Psoas muscle (tissue), 8 donors: ENCODE results near the gene NFATC2. TPM values are rescaled to one million over a fixed set of nuclear protein-coding genes. Genes with fewer than 3 reads are reported as not detected.

Source experiments
- ATAC-seq, 4 donors: fragments of 200-7000 bp; cut with Tn5 transposase; one replicate each; pipeline ENCODE4 v1.9.1; 2020; ENCODE audit warnings: moderate library complexity in 3 of 4, mild to moderate bottlenecking in 2 of 4
- DNase-seq, 2 donors: peaks; one replicate each; pipeline ENCODE4 v3.0.0-alpha.2; 2020
- H3K27ac ChIP-seq: fragments of 200-600 bp; one replicate; pipeline ENCODE4 v1.8.0; 2022
- H3K27me3 ChIP-seq, 3 donors: fragments of 200-600 bp in 1 of 3; one replicate each; pipeline versions ENCODE4 v1.6.1 to v1.8.0; 2013 to 2022; ENCODE audit warnings: low read length in 2 of 3, mild to moderate bottlenecking in 2 of 3, moderate library complexity in 1 of 3; ENCODE audit not compliant: insufficient read depth in 3 of 3
- H3K36me3 ChIP-seq, 2 donors: fragments of 200-600 bp in 1 of 2; one replicate each; pipeline versions ENCODE4 v1.6.1 to v1.8.0; 2013 to 2022; ENCODE audit warnings: low read depth in 1 of 2, mild to moderate bottlenecking in 1 of 2, moderate library complexity in 1 of 2; ENCODE audit not compliant: insufficient read depth in 1 of 2
- H3K4me1 ChIP-seq: fragments of 200-600 bp; one replicate; pipeline ENCODE4 v1.8.0; 2022
- H3K4me3 ChIP-seq: fragments of 200-600 bp; one replicate; pipeline ENCODE4 v1.8.0; 2022; ENCODE audit warnings: mild to moderate bottlenecking
- H3K9me3 ChIP-seq: fragments of 200-600 bp; one replicate; pipeline ENCODE4 v1.8.0; 2022
- CTCF ChIP-seq: fragments of 200-600 bp; IDR thresholded peaks from one replicate; pipeline ENCODE4 v1.8.0; 2022; ENCODE audit warnings: antibody characterized with exemption
- WGBS, 3 donors: extraction: QIAGEN DNeasy Blood & Tissue Kit; methylation state at CpG; one replicate each; pipeline versions ENCODE4 v1.1.6 to v1.1.7; 2013; 5-methylcytosine and 5-hydroxymethylcytosine counted together
- intact Hi-C, 2 donors: fragments of 100-400 bp; cut with DNase I; formaldehyde crosslinking; loops; one replicate each; pipeline versions ENCODE4 v1.11.0 to v1.14.2; 2022
- polyA plus RNA-seq, 3 donors: library from polyadenylated mRNA; stranded (reverse); fragments of 200-250 nt; gene quantifications; one replicate each; pipeline ENCODE4 v1.2.3, GENCODE V29; 2013
- total RNA-seq, 4 donors: library from RNA; stranded (reverse); fragmentation: NEBNext Ultra II Directional in 2 of 4; extraction: Animal tissue kit (Norgen Biotek cat#: 25700) in 2 of 4; gene quantifications; one replicate each; pipeline versions ENCODE4 v1.2.1 to v1.2.4, GENCODE V29; 2021 to 2023
- donor health status: healthy with polysubstance abuse.
- donor health status: DM: no; HTN: no; CAD: no; lungs with moderate emphysema.
- donor health status: Bipolar disorder and iron deficiency.
- donor health status: healthy.
- donor health status: DM: yes; HTN: yes; CAD: no.
- donor health status: DM: no; HTN: no; CAD: no.
- donor health status: DM: no; HTN: no; CAD: no.
- donor health status: DM: yes; HTN: yes; CAD: no.

The NFATC2 gene
- total and polyA plus RNA-seq, 7 donors = 0.18 to 3.1 (median 0.64) TPM

DNA sequence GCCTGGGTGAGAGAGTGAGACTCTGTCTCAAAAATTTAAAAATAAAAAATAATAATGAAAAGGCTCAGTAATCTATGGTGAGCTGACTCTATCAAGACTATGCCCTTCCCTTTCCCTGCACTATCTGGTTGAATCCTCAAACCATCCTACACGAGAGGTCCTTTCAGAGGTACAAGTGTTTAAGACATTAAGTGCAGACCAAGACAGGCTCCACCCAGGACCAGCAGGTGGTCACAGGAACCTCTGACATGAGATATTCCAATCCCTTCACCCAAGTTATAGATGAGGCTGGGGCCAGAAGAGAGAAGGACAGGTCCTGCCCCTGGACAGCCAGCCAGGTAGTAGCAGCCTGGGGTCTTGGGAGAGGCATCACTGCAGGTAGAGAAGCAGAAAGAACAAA, 182.6 kb downstream of the NFATC2 start:
- 20 to 60% (median 47%) methylated on average over 1 of the region's 1 CpG for WGBS, 3 donors
- no peak overlapping the region for H3K27ac ChIP-seq
- peaks cover 0 to 2% (median 0%) of the 10 kb centered on the region in 3 donors for H3K27me3 ChIP-seq
- H3K4me1 ChIP-seq = no peaks in the 10 kb centered on the region
- no peak for ATAC-seq
- intact Hi-C loops = no loop called here
- no peaks in the 10 kb centered on the region for H3K9me3 ChIP-seq
- H3K4me3 ChIP-seq = no peak overlapping the region
- no peak for DNase-seq
- no peak for TF ChIP-seq CTCF
- H3K36me3 ChIP-seq = no peaks in the 10 kb centered on the region

- Histone ChIP-seq H3K36me3 (no peaks in the 10 kb centered on the region), H3K27ac (no peak overlapping the region), H3K9me3 (no peaks in the 10 kb centered on the region), H3K4me3 (no peak overlapping the region), H3K27me3 (peaks cover 0 to 2% (median 0%) of the 10 kb centered on the region in 3 donors), H3K4me1 (no peaks in the 10 kb centered on the region)
- intact Hi-C loops = no loop called here
- 82 to 87% (median 83%) methylated on average over 3 of the region's 3 CpGs for WGBS, 3 donors
- no peak for TF ChIP-seq CTCF
- DNase-seq (no peak), ATAC-seq (no peak)
Measured at GRCh38 chr20:51359401-51359800, 183.1 kb downstream of the NFATC2 start.

DNA sequence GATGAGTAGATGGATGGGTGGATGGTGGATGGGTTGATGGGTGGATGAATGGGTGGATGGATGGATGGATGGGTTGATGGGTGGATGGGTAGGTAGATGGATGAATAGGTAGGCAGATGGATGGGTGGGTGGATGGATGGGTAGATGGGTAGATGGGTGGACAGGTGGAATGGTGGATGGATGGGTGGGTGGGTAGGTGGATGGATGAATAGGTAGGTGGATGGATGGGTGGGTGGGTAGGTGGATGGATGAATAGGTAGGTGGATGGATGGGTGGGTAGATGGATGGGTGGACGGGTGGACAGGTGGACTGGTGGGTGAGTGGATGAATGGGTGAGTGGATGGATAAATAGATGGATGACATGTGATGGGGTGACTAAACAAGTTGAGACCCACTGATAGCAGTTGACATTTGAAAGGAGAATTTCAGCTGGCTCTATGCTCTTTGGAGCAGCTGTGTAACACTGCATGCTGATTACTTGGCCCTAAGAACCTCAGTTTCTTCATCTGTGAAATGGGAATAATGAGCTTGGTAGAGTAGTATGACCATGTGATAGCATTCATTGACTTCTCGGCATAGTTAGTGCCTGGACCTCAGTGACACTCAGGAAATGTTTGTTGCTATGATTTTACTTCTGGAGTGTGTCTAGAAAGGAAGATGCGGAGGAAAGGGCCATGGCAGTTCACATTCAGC, 184.3 kb downstream of the NFATC2 start:
- DNase-seq = peak in 1 of 2 donors; percentile 4
- H3K9me3 ChIP-seq = no peaks in the 10 kb centered on the region
- no peak overlapping the region for H3K27ac ChIP-seq
- peaks cover 0 to 2% (median 0%) of the 10 kb centered on the region in 3 donors for H3K27me3 ChIP-seq
- no peak for TF ChIP-seq CTCF
- H3K4me1 ChIP-seq = no peaks in the 10 kb centered on the region
- no peaks in the 10 kb centered on the region for H3K36me3 ChIP-seq
- intact Hi-C loops = no loop called here
- 82 to 86% (median 85%) methylated on average over 3 of the region's 3 CpGs for WGBS, 3 donors
- ATAC-seq = no peak
- no peak overlapping the region for H3K4me3 ChIP-seq

DNA sequence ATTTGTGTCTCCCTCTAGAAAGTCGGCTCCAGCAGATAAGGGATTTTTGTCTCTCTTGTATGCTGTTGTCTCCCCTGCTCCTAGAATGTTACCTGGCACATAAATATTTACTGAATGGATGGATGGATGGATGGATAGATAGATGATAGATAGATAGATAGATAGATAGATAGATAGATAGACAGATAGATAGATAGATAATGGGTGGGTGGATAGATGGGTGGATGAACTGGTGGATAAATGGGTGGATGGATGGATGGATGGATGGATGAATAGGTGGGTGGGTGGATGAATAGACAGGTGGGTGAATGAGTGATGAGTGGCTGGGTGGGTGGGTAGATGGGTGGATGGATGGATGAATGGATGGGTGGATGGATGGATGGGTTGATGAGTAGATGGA, 185.0 kb downstream of the NFATC2 start:
- Histone ChIP-seq H3K9me3 (no peaks in the 10 kb centered on the region), H3K4me3 (no peak overlapping the region), H3K27ac (no peak overlapping the region), H3K27me3 (peaks cover 0 to 2% (median 0%) of the 10 kb centered on the region in 3 donors), H3K36me3 (no peaks in the 10 kb centered on the region), H3K4me1 (no peaks in the 10 kb centered on the region)
- intact Hi-C loops = no loop called here
- DNase-seq (no peak), ATAC-seq (no peak)
- WGBS, 3 donors = 79 to 90% (median 88%) methylated on average over 1 of the region's 1 CpG
- TF ChIP-seq CTCF = no peak

DNA sequence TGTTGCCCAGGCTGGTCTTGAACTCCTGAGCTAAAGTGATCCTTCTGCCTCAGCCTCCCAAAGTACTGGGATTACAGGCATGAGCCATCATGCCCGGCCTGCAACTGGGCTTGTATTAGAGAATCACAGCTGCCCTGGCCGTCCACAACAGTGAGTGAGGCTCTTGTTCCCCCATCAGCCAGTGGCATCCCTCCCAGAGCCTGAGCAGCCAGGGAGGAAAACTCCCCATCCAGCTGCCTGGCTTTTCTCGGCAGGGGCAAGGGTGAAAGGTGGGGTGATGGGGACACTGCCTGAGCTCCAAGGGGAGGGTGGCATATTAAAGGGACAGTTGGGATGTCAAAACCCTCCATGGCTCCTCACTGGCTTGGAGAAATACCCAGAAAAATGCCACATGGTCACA, 185.6 kb downstream of the NFATC2 start:
- WGBS, 3 donors = 26 to 51% (median 34%) methylated on average over 3 of the region's 3 CpGs
- H3K27ac ChIP-seq = no peak overlapping the region
- no peak for TF ChIP-seq CTCF
- no peaks in the 10 kb centered on the region for H3K4me1 ChIP-seq
- DNase-seq (peak in 1 of 2 donors; percentile 5), ATAC-seq (no peak)
- intact Hi-C loops = no loop called here
- no peaks in the 10 kb centered on the region for H3K36me3 ChIP-seq
- no peaks in the 10 kb centered on the region for H3K9me3 ChIP-seq
- H3K4me3 ChIP-seq = no peak overlapping the region
- no peaks in the 10 kb centered on the region for H3K27me3 ChIP-seq
